22Rv1 (cell line): Measurements from ENCODE around the gene CALM3.

Source experiments
- ZFX ChIP-seq: fragments of 450-650 bp; IDR thresholded peaks from 2 replicates; pipeline ENCODE4 v1.6.1; 2017; ENCODE audit warnings: antibody characterized with exemption, borderline replicate concordance
- TF ChIP-seq, protein P1 (sequence below): fragments of 450-650 bp; IDR thresholded peaks from 2 replicates; pipeline ENCODE4 v1.5.1; 2017; ENCODE audit warnings: mild to moderate bottlenecking

- TF ChIP-seq, protein P1, sequence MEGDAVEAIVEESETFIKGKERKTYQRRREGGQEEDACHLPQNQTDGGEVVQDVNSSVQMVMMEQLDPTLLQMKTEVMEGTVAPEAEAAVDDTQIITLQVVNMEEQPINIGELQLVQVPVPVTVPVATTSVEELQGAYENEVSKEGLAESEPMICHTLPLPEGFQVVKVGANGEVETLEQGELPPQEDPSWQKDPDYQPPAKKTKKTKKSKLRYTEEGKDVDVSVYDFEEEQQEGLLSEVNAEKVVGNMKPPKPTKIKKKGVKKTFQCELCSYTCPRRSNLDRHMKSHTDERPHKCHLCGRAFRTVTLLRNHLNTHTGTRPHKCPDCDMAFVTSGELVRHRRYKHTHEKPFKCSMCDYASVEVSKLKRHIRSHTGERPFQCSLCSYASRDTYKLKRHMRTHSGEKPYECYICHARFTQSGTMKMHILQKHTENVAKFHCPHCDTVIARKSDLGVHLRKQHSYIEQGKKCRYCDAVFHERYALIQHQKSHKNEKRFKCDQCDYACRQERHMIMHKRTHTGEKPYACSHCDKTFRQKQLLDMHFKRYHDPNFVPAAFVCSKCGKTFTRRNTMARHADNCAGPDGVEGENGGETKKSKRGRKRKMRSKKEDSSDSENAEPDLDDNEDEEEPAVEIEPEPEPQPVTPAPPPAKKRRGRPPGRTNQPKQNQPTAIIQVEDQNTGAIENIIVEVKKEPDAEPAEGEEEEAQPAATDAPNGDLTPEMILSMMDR: no peak
- TF ChIP-seq ZFX: no peak
These were observed 38.4 kb downstream of the CALM3 start for GRCh38 chr19:46639358-46640182.
